CD14-positive monocyte (primary cell): Measurements from ENCODE around the gene SYNM. TPM values are rescaled to one million over a fixed set of nuclear protein-coding genes. Genes with fewer than 3 reads are reported as not detected.

Source experiments
- DNase-seq, 3 donors: peaks; one replicate each; pipeline ENCODE4 v3.0.0-alpha.2; 2011 to 2022
- H2AFZ ChIP-seq: 2 replicates; pipeline ENCODE4 v1.6.0; 2012; ENCODE audit warnings: mild to moderate bottlenecking, low read depth, low read length, inconsistent platforms; ENCODE audit not compliant: insufficient read depth, poor library complexity, severe bottlenecking
- H3K27ac ChIP-seq, 2 donors: 1 replicate in 1 of 2; 2 replicates in 1 of 2; pipeline ENCODE4 v1.5.1; 2012 to 2013; ENCODE audit warnings: low read length in 2 of 2, control low read depth in 1 of 2, inconsistent platforms in 1 of 2, low read depth in 1 of 2, mild to moderate bottlenecking in 1 of 2
- H3K27me3 ChIP-seq, 2 donors: one replicate each; pipeline versions ENCODE4 v1.6.0 to v1.6.1; 2011 to 2013; ENCODE audit warnings: low read length in 2 of 2; ENCODE audit not compliant: control insufficient read depth in 2 of 2, insufficient read depth in 2 of 2
- H3K36me3 ChIP-seq, 2 donors: replicated peaks in 1 of 2; 1 replicate in 1 of 2; 2 replicates in 1 of 2; pipeline versions ENCODE4 v1.5.1 to v1.6.1; 2012 to 2013; ENCODE audit warnings: low read length in 2 of 2, control low read depth in 1 of 2, inconsistent platforms in 1 of 2, mild to moderate bottlenecking in 1 of 2; ENCODE audit not compliant: insufficient read depth in 2 of 2, control insufficient read depth in 1 of 2
- H3K4me1 ChIP-seq, 2 donors: 1 replicate in 1 of 2; 2 replicates in 1 of 2; pipeline versions ENCODE4 v1.5.1 to v1.6.1; 2012 to 2013; ENCODE audit warnings: low read length in 2 of 2, control low read depth in 1 of 2, inconsistent platforms in 1 of 2, mild to moderate bottlenecking in 1 of 2, moderate library complexity in 1 of 2; ENCODE audit not compliant: insufficient read depth in 2 of 2, control insufficient read depth in 1 of 2
- H3K4me2 ChIP-seq: replicated peaks from 2 replicates; pipeline ENCODE3; 2012; ENCODE audit warnings: low read length, moderate library complexity, mild to moderate bottlenecking; ENCODE audit not compliant: poor library complexity, severe bottlenecking; ENCODE audit errors: extremely low read depth
- H3K4me3 ChIP-seq, 3 experiments: fragments of 200-600 bp in 1 of 3; sonication (generic) in 1 of 3; replicated peaks in 1 of 3; 1 replicate in 2 of 3; 2 replicates in 1 of 3; pipeline ENCODE4 v1.5.1; 2011 to 2013; ENCODE audit warnings: low read length in 3 of 3, mild to moderate bottlenecking in 3 of 3, control low read depth in 2 of 3, low read depth in 2 of 3, inconsistent platforms in 1 of 3, moderate library complexity in 1 of 3
- H3K79me2 ChIP-seq: 2 replicates; pipeline ENCODE4 v1.6.0; 2012; ENCODE audit warnings: mild to moderate bottlenecking, control low read depth, inconsistent platforms, low read length, moderate library complexity; ENCODE audit not compliant: insufficient read depth
- H3K9ac ChIP-seq: 2 replicates; pipeline ENCODE4 v1.6.0; 2017; ENCODE audit warnings: low read length, mild to moderate bottlenecking; ENCODE audit not compliant: insufficient read depth, poor library complexity, severe bottlenecking
- H3K9me3 ChIP-seq, 2 donors: replicated peaks in 1 of 2; 1 replicate in 1 of 2; 2 replicates in 1 of 2; pipeline versions ENCODE4 v1.5.1 to v1.6.1; 2012 to 2013; ENCODE audit warnings: low read length in 2 of 2, control low read depth in 1 of 2; ENCODE audit not compliant: control insufficient read depth in 1 of 2, insufficient read depth in 1 of 2
- H4K20me1 ChIP-seq: 2 replicates; pipeline ENCODE4 v1.6.0; 2012; ENCODE audit warnings: mild to moderate bottlenecking, low read length, control low read depth, moderate library complexity; ENCODE audit not compliant: insufficient read depth
- H3K27ac Mint-ChIP-seq, 7 donors: one replicate each; pipeline ENCODE4 v1.8.0; 2020; ENCODE audit warnings: mild to moderate bottlenecking in 7 of 7, mixed read lengths in 7 of 7, moderate library complexity in 6 of 7, inconsistent platforms in 2 of 7
- H3K27me3 Mint-ChIP-seq, 3 donors: one replicate each; pipeline ENCODE4 v1.8.0; 2021 to 2022; ENCODE audit warnings: low read depth in 3 of 3, mild to moderate bottlenecking in 3 of 3, mixed read lengths in 3 of 3, moderate library complexity in 3 of 3, inconsistent platforms in 1 of 3
- H3K36me3 Mint-ChIP-seq, 2 donors: one replicate each; pipeline ENCODE4 v1.8.0; 2020; ENCODE audit warnings: mixed read lengths in 2 of 2, inconsistent platforms in 1 of 2, mild to moderate bottlenecking in 1 of 2
- H3K4me1 Mint-ChIP-seq: one replicate; pipeline ENCODE4 v1.8.0; 2020; ENCODE audit warnings: mild to moderate bottlenecking, mixed read lengths
- H3K4me3 Mint-ChIP-seq, 2 donors: one replicate each; pipeline ENCODE4 v1.8.0; 2020; ENCODE audit warnings: mild to moderate bottlenecking in 2 of 2, mixed read lengths in 2 of 2, moderate library complexity in 1 of 2
- H3K9me3 Mint-ChIP-seq, 7 donors: one replicate each; pipeline ENCODE4 v1.8.0; 2020 to 2022; ENCODE audit warnings: mixed read lengths in 7 of 7, mild to moderate bottlenecking in 6 of 7, moderate library complexity in 6 of 7, inconsistent platforms in 2 of 7
- WGBS: methylation state at CpG from one replicate; pipeline ENCODE4 v1.1.5; 2013; ENCODE audit warnings: missing lambda C conversion rate; ENCODE audit not compliant: insufficient coverage; 5-methylcytosine and 5-hydroxymethylcytosine counted together
- intact Hi-C, 2 donors: fragments of 100-400 bp; cut with micrococcal nuclease; formaldehyde crosslinking; loops; one replicate each; pipeline versions ENCODE4 v1.15.0 to v1.15.1; 2023
- polyA plus RNA-seq, 3 donors: library from polyadenylated mRNA; depleted of rRNA in 1 of 3; unstranded in 2 of 3; stranded (reverse) in 1 of 3; fragments of 300-500 nt in 2 of 3; fragments of >200 nt in 1 of 3; fragmentation: Illumina TruSeq in 2 of 3; gene quantifications; 1 replicate in 2 of 3; 2 replicates in 1 of 3; pipeline ENCODE4 v1.2.3, GENCODE V29; 2012 to 2021
- TF ChIP-seq, protein P1 (sequence below): fragments of 200-600 bp; IDR thresholded peaks from one replicate; pipeline ENCODE4 v1.8.0; 2022; ENCODE audit warnings: antibody characterized with exemption, mild to moderate bottlenecking

The SYNM gene
- polyA plus RNA-seq, 3 donors, result 0.04 to 0.05 TPM; not detected in 1

DNA sequence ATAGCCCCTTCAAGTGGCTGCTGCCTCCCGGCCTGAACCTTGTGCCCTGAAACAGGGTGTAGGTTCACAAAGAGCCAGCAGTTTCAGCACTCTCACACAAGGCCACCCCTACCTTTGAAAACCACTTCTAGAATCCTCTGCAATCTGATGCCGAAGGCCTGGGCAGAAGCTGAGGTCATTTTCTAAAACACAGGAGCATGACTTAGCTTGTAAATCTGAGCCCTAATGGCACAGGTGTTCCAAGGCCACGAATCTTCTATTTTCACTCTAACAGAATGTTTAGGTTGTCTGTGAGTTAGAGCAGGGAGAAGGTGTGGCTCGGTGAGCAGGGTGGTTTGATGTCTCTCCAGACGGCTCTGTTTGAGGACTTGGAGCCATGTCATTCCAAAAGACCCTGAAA, 62.3 kb downstream of the SYNM start:
- Histone ChIP-seq H3K27me3 (no peaks in the 10 kb centered on the region), H3K9me3 (no peaks in the 10 kb centered on the region), H2AFZ (no peak overlapping the region), H3K9ac (no peak overlapping the region), H3K4me3 (no peak overlapping the region), H3K4me1 (no peaks in the 10 kb centered on the region), H4K20me1 (no peaks in the 10 kb centered on the region), H3K27ac (no peak overlapping the region), H3K4me2 (no peak overlapping the region), H3K36me3 (no peaks in the 10 kb centered on the region), H3K79me2 (no peaks in the 10 kb centered on the region)
- H3K4me3 Mint-ChIP-seq, result no peak overlapping the region
- DNase-seq, result no peak
- H3K9me3 Mint-ChIP-seq, result no peaks in the 10 kb centered on the region
- 100% methylated on average over 1 of the region's 5 CpGs for WGBS
- H3K27me3 Mint-ChIP-seq, result peaks cover 0 to 4% (median 3%) of the 10 kb centered on the region in 3 donors
- TF ChIP-seq, protein P1, sequence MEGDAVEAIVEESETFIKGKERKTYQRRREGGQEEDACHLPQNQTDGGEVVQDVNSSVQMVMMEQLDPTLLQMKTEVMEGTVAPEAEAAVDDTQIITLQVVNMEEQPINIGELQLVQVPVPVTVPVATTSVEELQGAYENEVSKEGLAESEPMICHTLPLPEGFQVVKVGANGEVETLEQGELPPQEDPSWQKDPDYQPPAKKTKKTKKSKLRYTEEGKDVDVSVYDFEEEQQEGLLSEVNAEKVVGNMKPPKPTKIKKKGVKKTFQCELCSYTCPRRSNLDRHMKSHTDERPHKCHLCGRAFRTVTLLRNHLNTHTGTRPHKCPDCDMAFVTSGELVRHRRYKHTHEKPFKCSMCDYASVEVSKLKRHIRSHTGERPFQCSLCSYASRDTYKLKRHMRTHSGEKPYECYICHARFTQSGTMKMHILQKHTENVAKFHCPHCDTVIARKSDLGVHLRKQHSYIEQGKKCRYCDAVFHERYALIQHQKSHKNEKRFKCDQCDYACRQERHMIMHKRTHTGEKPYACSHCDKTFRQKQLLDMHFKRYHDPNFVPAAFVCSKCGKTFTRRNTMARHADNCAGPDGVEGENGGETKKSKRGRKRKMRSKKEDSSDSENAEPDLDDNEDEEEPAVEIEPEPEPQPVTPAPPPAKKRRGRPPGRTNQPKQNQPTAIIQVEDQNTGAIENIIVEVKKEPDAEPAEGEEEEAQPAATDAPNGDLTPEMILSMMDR, result no peak
- peaks cover 2% of the 10 kb centered on the region for H3K4me1 Mint-ChIP-seq
- no peak overlapping the region for H3K27ac Mint-ChIP-seq
- no peaks in the 10 kb centered on the region for H3K36me3 Mint-ChIP-seq
- intact Hi-C loops, result no loop called here

DNA sequence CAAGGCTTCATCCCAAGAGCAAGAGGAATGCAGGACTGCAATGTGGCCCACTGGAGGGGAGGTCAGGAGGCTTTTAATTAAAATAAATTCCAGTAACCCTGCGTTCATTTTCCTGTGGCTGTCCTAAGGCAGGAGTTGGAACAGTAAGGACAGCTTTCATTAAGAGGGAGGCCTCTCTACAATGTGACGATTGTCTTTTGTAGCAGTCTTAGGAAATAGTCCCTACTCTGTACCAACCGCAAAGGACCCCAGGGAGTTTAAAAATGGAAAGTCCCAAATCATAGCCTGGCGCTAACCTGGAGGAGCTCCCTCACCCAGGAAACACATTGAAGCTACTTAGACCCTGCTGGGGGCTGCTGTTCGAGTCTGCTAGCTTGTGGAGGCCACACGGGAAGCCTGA, 62.8 kb downstream of the SYNM start:
- Histone ChIP-seq H3K4me2 (no peak overlapping the region), H4K20me1 (no peaks in the 10 kb centered on the region), H3K79me2 (no peaks in the 10 kb centered on the region), H3K9ac (no peak overlapping the region), H3K4me3 (no peak overlapping the region), H3K4me1 (no peaks in the 10 kb centered on the region), H3K9me3 (no peaks in the 10 kb centered on the region), H3K27me3 (no peaks in the 10 kb centered on the region), H3K36me3 (no peaks in the 10 kb centered on the region), H2AFZ (no peak overlapping the region), H3K27ac (no peak overlapping the region)
- peaks cover 0 to 4% (median 1%) of the 10 kb centered on the region in 3 donors for H3K27me3 Mint-ChIP-seq
- WGBS, result 96% methylated on average over 4 of the region's 6 CpGs
- no peaks in the 10 kb centered on the region for H3K36me3 Mint-ChIP-seq
- TF ChIP-seq, protein P1, result no peak
- H3K4me3 Mint-ChIP-seq, result no peak overlapping the region
- intact Hi-C loops, result no loop called here
- no peak for DNase-seq
- no peaks in the 10 kb centered on the region for H3K9me3 Mint-ChIP-seq
- no peak overlapping the region for H3K27ac Mint-ChIP-seq
- H3K4me1 Mint-ChIP-seq, result peaks cover 2% of the 10 kb centered on the region
